Right cardiac atrium (tissue), 5 donors: Measurements from ENCODE around the gene TEC. TPM values are rescaled to one million over a fixed set of nuclear protein-coding genes. Genes with fewer than 3 reads are reported as not detected.

Source experiments
- ATAC-seq, 2 donors: fragments of 200-7000 bp; cut with Tn5 transposase; one replicate each; pipeline versions ENCODE4 v1.8.0 to v1.9.1; 2020; ENCODE audit warnings: moderate library complexity in 2 of 2, mild to moderate bottlenecking in 1 of 2
- DNase-seq, 3 donors: peaks; one replicate each; pipeline ENCODE4 v3.0.0-alpha.2; 2020
- H3K27ac ChIP-seq: one replicate; pipeline ENCODE4 v1.5.1; 2013; ENCODE audit warnings: mild to moderate bottlenecking, low read length, control low read depth, moderate library complexity
- H3K27me3 ChIP-seq: one replicate; pipeline ENCODE4 v1.6.1; 2013; ENCODE audit not compliant: control insufficient read depth, insufficient read depth
- H3K4me1 ChIP-seq: one replicate; pipeline ENCODE4 v1.6.1; 2013; ENCODE audit warnings: low read length; ENCODE audit not compliant: control insufficient read depth, insufficient read depth
- H3K4me3 ChIP-seq: one replicate; pipeline ENCODE4 v1.5.1; 2013; ENCODE audit warnings: low read length, control low read depth
- H3K9me3 ChIP-seq: one replicate; pipeline ENCODE4 v1.6.1; 2013; ENCODE audit warnings: low read length; ENCODE audit not compliant: control insufficient read depth
- WGBS: extraction: QIAGEN DNeasy Blood & Tissue Kit; methylation state at CpG from one replicate; pipeline ENCODE4 v1.1.7; 2013; 5-methylcytosine and 5-hydroxymethylcytosine counted together
- intact Hi-C, 4 donors: fragments of 100-400 bp; cut with DNase I; formaldehyde crosslinking; loops; one replicate each; pipeline versions ENCODE4 v1.11.0 to v1.14.0; 2022 to 2023
- polyA plus RNA-seq: library from polyadenylated mRNA; stranded (reverse); fragments of 200-250 nt; gene quantifications from one replicate; pipeline ENCODE4 v1.2.3, GENCODE V29; 2013
- total RNA-seq, 4 donors: library from RNA; stranded (reverse); fragmentation: NEBNext Ultra II Directional; extraction: Animal tissue kit (Norgen Biotek cat#: 25700); gene quantifications; one replicate each; pipeline ENCODE4 v1.2.1, GENCODE V29; 2021
- donor health status: healthy with polysubstance abuse.
- donor health status: DM: no; HTN: yes; CAD: no.
- donor health status: DM: no; HTN: no; CAD: no.
- donor health status: DM: no; HTN: yes; CAD: no; lungs with severe emphysema.
- donor health status: DM: yes; HTN: yes; CAD: no.

TEC gene
- total and polyA plus RNA-seq, 5 donors, result 0.84 to 3.7 (median 1.9) TPM

GRCh38 chr4:48252313-48252712 is 17.3 kb downstream of the TEC start:
- ATAC-seq (no peak), DNase-seq (no peak)
- peaks cover 4% of the 10 kb centered on the region for H3K4me1 ChIP-seq
- intact Hi-C loops, result no loop called here
- no peaks in the 10 kb centered on the region for H3K9me3 ChIP-seq
- no peak overlapping the region for H3K27ac ChIP-seq
- no peak overlapping the region for H3K4me3 ChIP-seq
- no peaks in the 10 kb centered on the region for H3K27me3 ChIP-seq

GRCh38 chr4:48250980-48251379 is 18.7 kb downstream of the TEC start:
- ATAC-seq, result no peak
- WGBS, result 95% methylated on average over 2 of the region's 2 CpGs
- no peak for DNase-seq
- intact Hi-C loops, result no loop called here
- H3K4me1 ChIP-seq, result peaks cover 4% of the 10 kb centered on the region
- no peaks in the 10 kb centered on the region for H3K27me3 ChIP-seq
- no peak overlapping the region for H3K4me3 ChIP-seq
- no peak overlapping the region for H3K27ac ChIP-seq
- no peaks in the 10 kb centered on the region for H3K9me3 ChIP-seq

GRCh38 chr4:48250343-48250742 is 19.3 kb downstream of the TEC start:
- Histone ChIP-seq H3K27me3 (no peaks in the 10 kb centered on the region), H3K4me1 (peaks cover 4% of the 10 kb centered on the region), H3K4me3 (no peak overlapping the region), H3K27ac (no peak overlapping the region), H3K9me3 (no peaks in the 10 kb centered on the region)
- 82% methylated on average over 4 of the region's 4 CpGs for WGBS
- intact Hi-C loops, result no loop called here
- DNase-seq, result no peak
- ATAC-seq, result no peak

- DNase-seq (no peak), ATAC-seq (no peak)
- intact Hi-C loops, result no loop called here
- Histone ChIP-seq H3K4me3 (no peak overlapping the region), H3K9me3 (no peaks in the 10 kb centered on the region), H3K27me3 (no peaks in the 10 kb centered on the region), H3K4me1 (peaks cover 4% of the 10 kb centered on the region), H3K27ac (no peak overlapping the region)
- 51% methylated on average over 1 of the region's 1 CpG for WGBS
These were observed 20.3 kb downstream of the TEC start for GRCh38 chr4:48249378-48249777.

- intact Hi-C loops, result no loop called here
- 92% methylated on average over 1 of the region's 1 CpG for WGBS
- Histone ChIP-seq H3K4me1 (peaks cover 2% of the 10 kb centered on the region), H3K4me3 (no peak overlapping the region), H3K27ac (no peak overlapping the region), H3K27me3 (no peaks in the 10 kb centered on the region), H3K9me3 (no peaks in the 10 kb centered on the region)
- ATAC-seq (no peak), DNase-seq (no peak)
These were observed 21.1 kb downstream of the TEC start for GRCh38 chr4:48248559-48248953.

- WGBS, result 66% methylated on average over 5 of the region's 5 CpGs
- Histone ChIP-seq H3K27me3 (no peaks in the 10 kb centered on the region), H3K9me3 (no peaks in the 10 kb centered on the region), H3K4me3 (no peak overlapping the region), H3K27ac (no peak overlapping the region), H3K4me1 (peaks cover 2% of the 10 kb centered on the region)
- ATAC-seq (no peak), DNase-seq (no peak)
- intact Hi-C loops, result no loop called here
These were observed 21.6 kb downstream of the TEC start for GRCh38 chr4:48247878-48248558.

GRCh38 chr4:48247142-48247877 is 22.3 kb downstream of the TEC start:
- H3K9me3 ChIP-seq, result no peaks in the 10 kb centered on the region
- peaks cover 2% of the 10 kb centered on the region for H3K4me1 ChIP-seq
- DNase-seq (no peak), ATAC-seq (no peak)
- H3K27ac ChIP-seq, result no peak overlapping the region
- intact Hi-C loops, result no loop called here
- H3K27me3 ChIP-seq, result no peaks in the 10 kb centered on the region
- no peak overlapping the region for H3K4me3 ChIP-seq
- 52% methylated on average over 7 of the region's 7 CpGs for WGBS

- WGBS, result 95% methylated on average over 4 of the region's 4 CpGs
- DNase-seq (no peak), ATAC-seq (no peak)
- Histone ChIP-seq H3K27me3 (no peaks in the 10 kb centered on the region), H3K9me3 (no peaks in the 10 kb centered on the region), H3K4me1 (no peaks in the 10 kb centered on the region), H3K4me3 (no peak overlapping the region), H3K27ac (no peak overlapping the region)
- intact Hi-C loops, result no loop called here
These were observed 25.0 kb downstream of the TEC start for GRCh38 chr4:48244665-48245064.

- H3K9me3 ChIP-seq, result no peaks in the 10 kb centered on the region
- H3K4me1 ChIP-seq, result no peaks in the 10 kb centered on the region
- DNase-seq (no peak), ATAC-seq (no peak)
- WGBS, result 87% methylated on average over 2 of the region's 2 CpGs
- no peaks in the 10 kb centered on the region for H3K27me3 ChIP-seq
- H3K27ac ChIP-seq, result no peak overlapping the region
- intact Hi-C loops, result no loop called here
- H3K4me3 ChIP-seq, result no peak overlapping the region
These were observed 25.8 kb downstream of the TEC start for GRCh38 chr4:48243887-48244286.

GRCh38 chr4:48243429-48243828 is 26.2 kb downstream of the TEC start:
- H3K27me3 ChIP-seq, result no peaks in the 10 kb centered on the region
- H3K9me3 ChIP-seq, result no peaks in the 10 kb centered on the region
- WGBS, result 88% methylated on average over 3 of the region's 3 CpGs
- H3K27ac ChIP-seq, result no peak overlapping the region
- intact Hi-C loops, result no loop called here
- DNase-seq, result no peak
- H3K4me3 ChIP-seq, result no peak overlapping the region
- ATAC-seq, result no peak
- no peaks in the 10 kb centered on the region for H3K4me1 ChIP-seq

GRCh38 chr4:48242511-48243195 is 27.0 kb downstream of the TEC start:
- Histone ChIP-seq H3K27me3 (no peaks in the 10 kb centered on the region), H3K4me3 (no peak overlapping the region), H3K9me3 (no peaks in the 10 kb centered on the region), H3K27ac (no peak overlapping the region), H3K4me1 (no peaks in the 10 kb centered on the region)
- 77% methylated on average over 1 of the region's 1 CpG for WGBS
- ATAC-seq (no peak), DNase-seq (no peak)
- intact Hi-C loops, result no loop called here
